NOMO-1 treated with dmso at 0.1 percent for 144 hours (cell line): ENCODE measurements around the gene VARS1.
A peak's percentile ranks its signal among the peaks of the same experiment; 100 is the strongest.

Experiments
- DNase-seq: peaks from one replicate; lab custom pipeline; 2025; ENCODE audit not compliant: unreplicated experiment; lab: John Stamatoyannopoulos, UW

The VARS1 gene

GRCh38 chr6:31775633-31776484 lies 19.7 kb downstream of the VARS1 start:
- no peak for DNase-seq

- DNase-seq = no peak
These were observed 20.4 kb downstream of the VARS1 start for GRCh38 chr6:31775184-31775583.

- no peak for DNase-seq
These were observed 23.6 kb downstream of the VARS1 start for GRCh38 chr6:31771992-31772358.

- DNase-seq = no peak
These were observed 24.7 kb downstream of the VARS1 start for GRCh38 chr6:31770860-31771259.

- DNase-seq = peak; percentile 75
These were observed 25.7 kb downstream of the VARS1 start for GRCh38 chr6:31769684-31770371.

- no peak for DNase-seq
These were observed 26.9 kb downstream of the VARS1 start for GRCh38 chr6:31768363-31769257.

- DNase-seq = no peak
These were observed 28.4 kb downstream of the VARS1 start for GRCh38 chr6:31767096-31767645.

GRCh38 chr6:31765910-31766794 lies 29.4 kb downstream of the VARS1 start:
- DNase-seq = no peak

GRCh38 chr6:31765559-31765909 lies 30.0 kb downstream of the VARS1 start:
- DNase-seq = no peak

GRCh38 chr6:31764198-31764597 lies 31.4 kb downstream of the VARS1 start:
- DNase-seq = no peak

- no peak for DNase-seq
These were observed 32.0 kb downstream of the VARS1 start for GRCh38 chr6:31763619-31763940.

GRCh38 chr6:31762878-31763618 lies 32.5 kb downstream of the VARS1 start:
- DNase-seq = no peak

- no peak for DNase-seq
These were observed 33.2 kb downstream of the VARS1 start, which contains the start of gene SAPCD1 for GRCh38 chr6:31762356-31762755. SAPCD1 (plus strand) TSS chr6:31762656; CDS start chr6:31763055, 399 bp downstream.

- no peak for DNase-seq
These were observed 34.2 kb downstream of the VARS1 start for GRCh38 chr6:31761343-31761742.

- no peak for DNase-seq
These were observed 34.8 kb downstream of the VARS1 start for GRCh38 chr6:31760790-31761189.

- no peak for DNase-seq
These were observed 37.3 kb downstream of the VARS1 start for GRCh38 chr6:31758281-31758680.

GRCh38 chr6:31752739-31753319 lies 42.7 kb downstream of the VARS1 start:
- no peak for DNase-seq

- no peak for DNase-seq
These were observed 45.0 kb downstream of the VARS1 start for GRCh38 chr6:31750411-31751022.
